Aorta (tissue), 5 donors: Measurements from ENCODE around the gene FOXB1. TPM values are rescaled to one million over a fixed set of nuclear protein-coding genes. Genes with fewer than 3 reads are reported as not detected.

Source experiments
- ATAC-seq: fragments of 200-7000 bp; cut with Tn5 transposase; one replicate; pipeline ENCODE4 v1.9.1; 2022; ENCODE audit warnings: moderate library complexity; ENCODE audit not compliant: low FRiP score
- DNase-seq, 2 donors: peaks; one replicate each; pipeline ENCODE4 v3.0.0-alpha.2; 2020
- H3K27ac ChIP-seq, 2 donors: one replicate each; pipeline ENCODE4 v1.5.1; 2013; ENCODE audit warnings: low read length in 2 of 2, mild to moderate bottlenecking in 2 of 2, moderate library complexity in 2 of 2, control low read depth in 1 of 2, inconsistent platforms in 1 of 2, low read depth in 1 of 2
- H3K27me3 ChIP-seq, 2 donors: one replicate each; pipeline ENCODE4 v1.6.1; 2013; ENCODE audit warnings: control low read depth in 1 of 2, low read length in 1 of 2, mild to moderate bottlenecking in 1 of 2, moderate library complexity in 1 of 2; ENCODE audit not compliant: insufficient read depth in 2 of 2, control insufficient read depth in 1 of 2
- H3K36me3 ChIP-seq, 2 donors: one replicate each; pipeline ENCODE4 v1.6.1; 2013; ENCODE audit warnings: control low read depth in 1 of 2, low read length in 1 of 2, mild to moderate bottlenecking in 1 of 2; ENCODE audit not compliant: insufficient read depth in 2 of 2, control insufficient read depth in 1 of 2
- H3K4me1 ChIP-seq, 2 donors: one replicate each; pipeline ENCODE4 v1.6.1; 2013; ENCODE audit warnings: low read length in 2 of 2, control low read depth in 1 of 2, mild to moderate bottlenecking in 1 of 2, moderate library complexity in 1 of 2; ENCODE audit not compliant: insufficient read depth in 2 of 2, control insufficient read depth in 1 of 2
- H3K4me3 ChIP-seq, 2 donors: one replicate each; pipeline ENCODE4 v1.5.1; 2013; ENCODE audit warnings: low read length in 2 of 2, control low read depth in 1 of 2, mild to moderate bottlenecking in 1 of 2
- H3K9me3 ChIP-seq: one replicate; pipeline ENCODE4 v1.6.1; 2013; ENCODE audit warnings: mild to moderate bottlenecking, low read length; ENCODE audit not compliant: control insufficient read depth
- WGBS, 2 donors: extraction: QIAGEN DNeasy Blood & Tissue Kit; methylation state at CpG; one replicate each; pipeline ENCODE4 v1.1.7; 2013; 5-methylcytosine and 5-hydroxymethylcytosine counted together
- intact Hi-C, 2 donors: fragments of 100-400 bp; cut with DNase I; formaldehyde crosslinking; loops; one replicate each; pipeline versions ENCODE4 v1.14.2 to v1.15.0; 2022
- long read RNA-seq, 2 donors: library from polyadenylated mRNA; unstranded; transcript quantifications; one replicate each; pipeline ENCODE4 v2.0.0, GENCODE V29; 2020 to 2021
- polyA plus RNA-seq, 2 donors: library from polyadenylated mRNA; stranded (reverse); fragments of 200-250 nt; gene quantifications; one replicate each; pipeline ENCODE4 v1.2.3, GENCODE V29; 2013
- total RNA-seq, 2 donors: library from RNA; stranded (reverse); fragmentation: NEBNext Ultra II Directional; extraction: Animal tissue kit (Norgen Biotek cat#: 25700); gene quantifications; one replicate each; pipeline ENCODE4 v1.2.1, GENCODE V29; 2021
- donor health status: healthy with polysubstance abuse.
- donor health status: Bipolar disorder and iron deficiency.
- donor health status: DM: no; HTN: no; CAD: no.
- donor health status: DM: no; HTN: no; CAD: no.
- donor health status: DM: yes; HTN: yes; CAD: no.

The FOXB1 gene
- not detected for total RNA-seq
- polyA plus RNA-seq = not detected
- long read RNA-seq, donor 1 = 0 reads
- long read RNA-seq, donor 2 = 0 reads

DNA sequence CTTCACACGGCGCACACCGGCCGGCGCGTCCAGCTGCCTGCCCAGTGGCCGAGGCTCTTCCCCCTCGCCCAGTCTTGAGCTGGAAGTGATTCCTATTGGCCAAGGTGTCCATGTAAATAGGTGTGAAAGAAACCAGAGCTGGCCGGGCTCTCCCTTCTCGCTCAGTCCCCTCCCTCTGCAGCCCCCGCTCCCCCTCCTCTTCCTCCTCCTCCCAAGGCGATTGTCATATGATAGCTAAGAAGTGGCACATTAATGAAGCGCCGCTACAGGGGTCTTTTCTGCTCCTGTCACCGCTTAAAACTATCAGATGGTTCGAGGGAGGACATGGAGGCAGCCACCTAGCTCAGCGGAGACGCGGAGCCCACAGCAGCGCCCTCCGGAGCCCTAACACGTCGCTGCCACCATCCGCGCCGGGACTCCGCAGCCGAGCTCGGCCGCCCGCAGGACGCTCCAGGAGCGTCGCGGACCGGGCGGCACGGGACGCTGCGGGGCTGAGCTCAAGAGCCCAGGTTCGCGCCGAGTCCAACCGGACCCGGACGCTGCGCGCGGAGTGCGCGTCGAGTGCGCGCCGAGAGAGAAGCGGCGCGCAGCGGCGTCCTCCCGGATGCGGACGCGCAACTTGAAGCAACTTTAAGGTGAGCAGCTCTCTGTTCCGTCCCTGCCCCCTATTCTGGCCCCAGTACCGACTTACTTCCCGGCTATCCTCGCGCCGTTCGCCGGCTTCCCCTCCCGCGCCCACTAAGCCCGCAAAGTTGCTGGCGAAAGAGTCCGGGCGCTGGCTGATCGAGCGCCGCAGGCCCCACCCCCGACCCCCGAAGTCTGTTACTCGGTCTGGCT lies at the start of gene FOXB1:
Gene FOXB1 (plus strand): TSS at position 303 of the 837 bp plus-strand sequence. CDS start 653 bp downstream, outside the sequence.
- Histone ChIP-seq H3K4me1 (no peaks in the 10 kb centered on the region), H3K27me3 (peaks cover 0 to 2% of the 10 kb centered on the region in 2 donors), H3K4me3 (peak within 1 kb of the TSS in 1 of 2 donors; percentile 2), H3K9me3 (no peaks in the 10 kb centered on the region), H3K27ac (no peak within 1 kb of the TSS), H3K36me3 (no peaks in the 10 kb centered on the region)
- WGBS, 2 donors = 1 to 2% methylated on average over 82 to 84 of the region's 84 CpGs
- intact Hi-C loops = no loop called here
- DNase-seq = no peak
- ATAC-seq = no peak

DNA sequence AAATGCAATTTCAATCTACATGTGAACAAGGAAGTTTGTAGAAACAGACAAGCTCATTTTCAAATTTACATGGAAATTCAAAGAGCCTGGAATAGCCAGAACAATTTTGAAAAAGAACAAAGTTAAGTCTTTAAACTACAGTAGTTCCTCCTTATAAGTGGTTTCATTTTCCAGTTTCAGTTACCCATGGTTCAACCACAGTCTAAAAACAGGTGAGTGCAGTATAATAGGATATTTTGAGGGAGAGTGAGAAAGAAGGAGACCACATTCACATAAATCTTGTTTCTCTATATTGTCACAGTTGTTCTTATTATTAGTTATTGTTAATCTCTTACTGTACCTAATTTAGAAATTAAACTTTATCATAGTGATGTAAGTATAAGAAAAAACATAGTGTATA lies 45.8 kb upstream of the FOXB1 start:
- Histone ChIP-seq H3K9me3 (peaks cover 13% of the 10 kb centered on the region), H3K27me3 (peaks cover 0 to 1% of the 10 kb centered on the region in 2 donors), H3K4me1 (no peaks in the 10 kb centered on the region), H3K36me3 (no peaks in the 10 kb centered on the region), H3K27ac (no peak overlapping the region), H3K4me3 (no peak overlapping the region)
- intact Hi-C loops = no loop called here
- no peak for DNase-seq
- ATAC-seq = no peak

DNA sequence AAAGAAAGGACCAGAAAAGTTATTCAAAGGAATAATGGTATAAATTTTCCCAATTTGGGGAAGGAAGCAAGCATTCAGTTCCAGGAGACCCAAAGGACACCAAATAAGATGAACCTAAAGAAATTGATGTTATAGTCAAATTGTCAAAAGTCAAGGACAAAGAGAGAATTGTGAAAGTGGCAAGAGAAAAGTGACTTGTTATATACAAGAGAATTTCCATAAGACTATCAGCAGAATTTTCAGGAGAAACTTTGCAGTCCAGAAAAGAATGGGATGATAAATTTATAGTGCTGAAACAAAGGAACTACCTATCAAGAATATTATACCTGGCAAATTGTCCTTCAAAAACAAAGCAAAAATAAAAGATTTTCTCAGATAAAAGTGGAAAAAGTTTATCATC lies 43.8 kb upstream of the FOXB1 start:
- H3K9me3 ChIP-seq = peaks cover 14% of the 10 kb centered on the region
- peaks cover 0 to 1% of the 10 kb centered on the region in 2 donors for H3K27me3 ChIP-seq
- ATAC-seq = no peak
- H3K36me3 ChIP-seq = no peaks in the 10 kb centered on the region
- no peak for DNase-seq
- no peak overlapping the region for H3K27ac ChIP-seq
- H3K4me1 ChIP-seq = no peaks in the 10 kb centered on the region
- intact Hi-C loops = no loop called here
- no peak overlapping the region for H3K4me3 ChIP-seq

GRCh38 chr15:59963322-59963721 lies 40.8 kb upstream of the FOXB1 start:
- no peaks in the 10 kb centered on the region for H3K27me3 ChIP-seq
- ATAC-seq = no peak
- intact Hi-C loops = no loop called here
- WGBS, 2 donors = 83 to 89% methylated on average over 1 of the region's 1 CpG
- no peaks in the 10 kb centered on the region for H3K36me3 ChIP-seq
- no peak overlapping the region for H3K4me3 ChIP-seq
- H3K4me1 ChIP-seq = no peaks in the 10 kb centered on the region
- H3K9me3 ChIP-seq = peaks cover 11% of the 10 kb centered on the region
- no peak overlapping the region for H3K27ac ChIP-seq
- DNase-seq = no peak

DNA sequence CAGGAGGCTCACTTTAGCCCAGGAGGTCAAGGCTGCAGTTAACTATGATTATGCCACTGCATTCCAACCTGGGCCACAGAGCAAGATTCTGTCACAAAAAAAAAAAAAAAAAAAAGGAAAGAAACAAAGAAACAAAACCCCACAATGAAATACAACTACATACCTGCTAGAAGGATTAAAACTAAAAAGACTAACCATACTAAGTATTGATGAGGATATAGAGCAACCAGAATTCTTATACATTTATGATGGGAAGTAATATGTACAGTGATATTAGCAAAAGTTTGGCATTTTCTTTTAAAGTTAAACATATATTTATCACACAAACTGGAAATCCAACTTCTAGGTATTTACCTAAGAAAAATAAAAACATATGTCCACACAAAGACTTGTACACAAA lies 40.2 kb upstream of the FOXB1 start:
- no peaks in the 10 kb centered on the region for H3K4me1 ChIP-seq
- H3K27ac ChIP-seq = no peak overlapping the region
- no peaks in the 10 kb centered on the region for H3K27me3 ChIP-seq
- H3K9me3 ChIP-seq = peaks cover 11% of the 10 kb centered on the region
- no peak for ATAC-seq
- DNase-seq = no peak
- intact Hi-C loops = no loop called here
- no peaks in the 10 kb centered on the region for H3K36me3 ChIP-seq
- no peak overlapping the region for H3K4me3 ChIP-seq

GRCh38 chr15:59965741-59966140 lies 38.4 kb upstream of the FOXB1 start:
- Histone ChIP-seq H3K27ac (no peak overlapping the region), H3K4me3 (no peak overlapping the region), H3K9me3 (peaks cover 9% of the 10 kb centered on the region), H3K4me1 (no peaks in the 10 kb centered on the region), H3K27me3 (no peaks in the 10 kb centered on the region), H3K36me3 (no peaks in the 10 kb centered on the region)
- intact Hi-C loops = no loop called here
- WGBS, 2 donors = 87 to 89% methylated on average over 6 of the region's 6 CpGs
- ATAC-seq = no peak
- DNase-seq = no peak

DNA sequence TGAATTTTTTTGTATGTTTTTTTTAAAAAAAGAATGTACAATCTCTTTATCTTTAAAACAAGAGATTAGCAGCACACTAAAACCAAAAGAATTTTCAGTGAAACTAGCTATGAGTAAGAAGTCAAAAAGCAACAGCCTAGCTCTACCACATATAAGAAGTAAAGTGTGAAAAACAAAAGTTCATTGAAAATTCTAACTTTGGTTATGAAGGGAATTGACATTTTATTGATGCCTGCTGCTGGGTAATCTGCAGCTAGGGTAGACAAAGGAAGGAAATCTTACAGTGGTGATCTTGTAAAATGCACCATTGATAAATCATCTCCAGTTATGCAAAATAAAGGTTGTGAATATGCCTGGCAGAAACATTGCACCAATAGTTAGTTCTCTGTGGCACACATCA lies 37.8 kb upstream of the FOXB1 start:
- Histone ChIP-seq H3K27ac (no peak overlapping the region), H3K9me3 (peaks cover 9% of the 10 kb centered on the region), H3K4me1 (no peaks in the 10 kb centered on the region), H3K36me3 (no peaks in the 10 kb centered on the region), H3K27me3 (no peaks in the 10 kb centered on the region), H3K4me3 (no peak overlapping the region)
- DNase-seq = no peak
- no peak for ATAC-seq
- intact Hi-C loops = no loop called here

- 86 to 87% methylated on average over 2 of the region's 2 CpGs for WGBS, 2 donors
- DNase-seq (no peak), ATAC-seq (no peak)
- Histone ChIP-seq H3K36me3 (no peaks in the 10 kb centered on the region), H3K9me3 (peaks cover 3% of the 10 kb centered on the region), H3K27me3 (no peaks in the 10 kb centered on the region), H3K4me3 (no peak overlapping the region), H3K27ac (no peak overlapping the region), H3K4me1 (no peaks in the 10 kb centered on the region)
- intact Hi-C loops = no loop called here
These were observed 35.8 kb upstream of the FOXB1 start for GRCh38 chr15:59968314-59968713.

DNA sequence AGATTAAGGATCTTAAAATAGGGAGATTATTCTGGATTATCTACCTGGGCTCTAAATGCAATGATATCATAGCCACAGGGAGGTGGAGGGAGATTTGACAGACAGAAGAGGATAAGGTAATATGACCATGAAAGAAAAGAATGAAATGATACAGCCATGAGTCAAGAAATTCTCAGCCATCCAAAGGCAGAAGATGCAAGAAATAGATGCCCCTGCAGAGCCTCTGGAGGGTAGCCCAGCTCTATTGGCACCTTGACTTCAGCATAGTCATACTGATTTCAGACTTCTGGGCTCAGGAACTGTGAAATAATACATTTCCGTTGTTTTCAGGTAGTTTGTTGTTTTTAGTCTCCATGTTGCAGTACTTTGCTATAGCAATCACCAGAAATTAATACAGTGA lies 31.9 kb upstream of the FOXB1 start:
- no peak overlapping the region for H3K4me3 ChIP-seq
- no peak for DNase-seq
- peaks cover 6% of the 10 kb centered on the region for H3K9me3 ChIP-seq
- H3K27ac ChIP-seq = no peak overlapping the region
- H3K4me1 ChIP-seq = no peaks in the 10 kb centered on the region
- intact Hi-C loops = no loop called here
- H3K27me3 ChIP-seq = peaks cover 0 to 2% of the 10 kb centered on the region in 2 donors
- WGBS, 2 donors = 69 to 86% methylated on average over 1 of the region's 1 CpG
- ATAC-seq = no peak
- no peaks in the 10 kb centered on the region for H3K36me3 ChIP-seq
